HepG2 (cell line): ENCODE measurements around the gene PFN1. TPM values are rescaled to one million over a fixed set of nuclear protein-coding genes. Genes with fewer than 3 reads are reported as not detected.

Source experiments
- ATAC-seq: fragments of 200-7000 bp; cut with Tn5 transposase; 3 replicates; pipeline ENCODE4 v1.9.1; 2020; ENCODE audit warnings: mild to moderate bottlenecking, moderate library complexity
- BruUV-seq: library from RNA; stranded (reverse); fragments of 400-500 nt; replicated peaks from 2 replicates; lab custom pipeline; 2021; lab: Mats Ljungman, UMichigan
- CTCF ChIA-PET: fragments of 300-600 bp; formaldehyde crosslinking; extraction: SDS; loops from one replicate; lab custom pipeline; 2021; ENCODE audit warnings: low total read pairs, inconsistent platforms, low intra/inter-chr PET ratio; lab: Yijun Ruan, JAX
- POLR2A ChIA-PET: fragments of 350-600 bp; sonication (Branson Sonifier 250); formaldehyde crosslinking; loops from one replicate; lab custom pipeline; 2020; ENCODE audit warnings: antibody characterized with exemption, inconsistent platforms; lab: Yijun Ruan, JAX
- DNase-seq: peaks from one replicate; pipeline ENCODE4 v3.0.0-alpha.2; 2015; ENCODE audit warnings: low spot score
- FAIRE-seq: peaks from 3 replicates; lab custom pipeline; 2011; peaks lifted over from hg19 to GRCh38; lab: Jason Lieb, UNC
- H2AFZ ChIP-seq: one replicate; pipeline ENCODE4 v1.6.1; 2011; ENCODE audit warnings: low read length, inconsistent platforms
- H3K27ac ChIP-seq: fragments of 300-600 bp; 3 replicates; pipeline ENCODE4 v1.8.0; 2011; ENCODE audit warnings: mixed run types, mild to moderate bottlenecking, mixed read lengths, low read length, inconsistent platforms; ENCODE audit not compliant: insufficient read depth; ENCODE audit errors: extremely low read length
- H3K27me3 ChIP-seq, 2 experiments: fragments of 200-600 bp in 1 of 2; 2 replicates in 1 of 2; 3 replicates in 1 of 2; pipeline versions ENCODE4 v1.6.0 to v1.8.0; 2011; ENCODE audit warnings: low read length in 2 of 2, mild to moderate bottlenecking in 2 of 2, moderate library complexity in 2 of 2, inconsistent platforms in 1 of 2; ENCODE audit not compliant: insufficient read depth in 2 of 2, control insufficient read depth in 1 of 2
- H3K36me3 ChIP-seq, 2 experiments: fragments of 200-600 bp in 1 of 2; replicated peaks in 1 of 2; 2 replicates in 1 of 2; 3 replicates in 1 of 2; pipeline versions ENCODE4 v1.5.1 to v1.8.0; 2011; ENCODE audit warnings: low read length in 2 of 2, inconsistent platforms in 1 of 2; ENCODE audit not compliant: insufficient read depth in 2 of 2, control insufficient read depth in 1 of 2
- H3K4me1 ChIP-seq: 2 replicates; pipeline ENCODE4 v1.5.1; 2012; ENCODE audit warnings: low read length, inconsistent platforms; ENCODE audit not compliant: insufficient read depth
- H3K4me2 ChIP-seq: 2 replicates; pipeline ENCODE4 v1.6.0; 2011; ENCODE audit warnings: low read depth, low read length, inconsistent platforms
- H3K4me3 ChIP-seq, 3 experiments: fragments of 200-600 bp in 1 of 3; sonication (generic), shearing (Covaris generic) in 1 of 3; replicated peaks in 1 of 3; 2 replicates each; pipeline ENCODE4 v1.5.1; 2011 to 2016; ENCODE audit warnings: low read length in 3 of 3, inconsistent platforms in 2 of 3, low read depth in 2 of 3, mild to moderate bottlenecking in 2 of 3, control low read depth in 1 of 3, mixed read lengths in 1 of 3; ENCODE audit not compliant: insufficient read depth in 1 of 3
- H3K79me2 ChIP-seq: one replicate; pipeline ENCODE4 v1.6.1; 2011; ENCODE audit warnings: low read length, inconsistent platforms; ENCODE audit not compliant: insufficient read depth
- H3K9ac ChIP-seq: 2 replicates; pipeline ENCODE4 v1.6.0; 2011; ENCODE audit warnings: mild to moderate bottlenecking, low read depth, low read length, inconsistent platforms; ENCODE audit not compliant: insufficient read depth
- H3K9me3 ChIP-seq: 2 replicates; pipeline ENCODE4 v1.5.1; 2012; ENCODE audit warnings: mild to moderate bottlenecking, low read length
- H4K20me1 ChIP-seq: 2 replicates; pipeline ENCODE4 v1.6.0; 2011; ENCODE audit warnings: inconsistent platforms, mild to moderate bottlenecking, low read length, moderate library complexity; ENCODE audit not compliant: insufficient read depth
- FOXO4 ChIP-seq: sonication (generic); formaldehyde crosslinking; conservative IDR thresholded peaks from 2 replicates; pipeline ENCODE4 v1.8.1; 2023; ENCODE audit warnings: missing genetic modification reagents
- HNF4A ChIP-seq: sonication (generic); formaldehyde crosslinking; IDR thresholded peaks from 2 replicates; pipeline ENCODE4 v1.4.0; 2020; ENCODE audit warnings: missing genetic modification reagents
- HNRNPL ChIP-seq: fragments of 200-400 bp; formaldehyde crosslinking; IDR thresholded peaks from 2 replicates; pipeline ENCODE4 v1.6.1; 2017; ENCODE audit warnings: mild to moderate bottlenecking, low read depth, low read length
- KLF12 ChIP-seq: sonication (generic); formaldehyde crosslinking; IDR thresholded peaks from 2 replicates; pipeline ENCODE4 v1.4.0; 2020; ENCODE audit warnings: missing genetic modification reagents, borderline replicate concordance
- NONO ChIP-seq, 2 experiments: fragments of 450-650 bp in 1 of 2; sonication (generic) in 1 of 2; formaldehyde crosslinking in 1 of 2; IDR thresholded peaks in 1 of 2; conservative IDR thresholded peaks in 1 of 2; 2 replicates each; pipeline versions ENCODE4 v1.6.1 to v1.8.0; 2017 to 2022; ENCODE audit warnings: mild to moderate bottlenecking in 1 of 2, missing genetic modification reagents in 1 of 2, moderate library complexity in 1 of 2
- POLR2AphosphoS2 ChIP-seq: IDR thresholded peaks from 2 replicates; pipeline ENCODE4 v1.6.1; 2011; ENCODE audit warnings: low read depth, low read length, improper control_type of control experiment
- RXRB ChIP-seq: IDR thresholded peaks from 2 replicates; pipeline ENCODE4 v1.6.1; 2016; ENCODE audit warnings: borderline replicate concordance, missing genetic modification reagents, missing compliant biosample characterization
- TFAP4 ChIP-seq: sonication (generic); IDR thresholded peaks from 2 replicates; pipeline ENCODE4 v1.6.1; 2016; ENCODE audit warnings: low read depth, borderline replicate concordance
- ZNF441 ChIP-seq: sonication (generic); formaldehyde crosslinking; IDR thresholded peaks from 2 replicates; pipeline ENCODE4 v1.7.0; 2021; ENCODE audit warnings: missing genetic modification reagents, borderline replicate concordance
- ZNF501 ChIP-seq: sonication (generic); formaldehyde crosslinking; IDR thresholded peaks from 2 replicates; pipeline ENCODE4 v1.5.1; 2020; ENCODE audit warnings: mild to moderate bottlenecking, moderate library complexity, missing genetic modification reagents
- ZNF784 ChIP-seq: sonication (generic); formaldehyde crosslinking; IDR thresholded peaks from 2 replicates; pipeline ENCODE4 v1.5.1; 2020; ENCODE audit warnings: missing genetic modification reagents, mild to moderate bottlenecking, borderline replicate concordance
- WGBS: methylation state at CpG from one replicate; pipeline ENCODE4 v1.1.6; 2017; ENCODE audit warnings: low lambda C conversion rate; 5-methylcytosine and 5-hydroxymethylcytosine counted together
- in situ Hi-C: cut with HindIII; loops from 2 replicates; pipeline ENCODE4 v1.10.0; 2017; ENCODE audit warnings: low pct_unique_long_range_greater_than_20kb; ENCODE audit not compliant: extremely low pct_ligation_motif_present
- intact Hi-C: fragments of 100-400 bp; cut with micrococcal nuclease; formaldehyde crosslinking; loops from one replicate; pipeline ENCODE4 v1.10.0; 2022; ENCODE audit not compliant: unreplicated experiment
- polyA plus RNA-seq, 8 experiments: library from polyadenylated mRNA; depleted of rRNA in 3 of 8; stranded (reverse) in 7 of 8; unstranded in 1 of 8; fragments of >200 nt; fragmentation: Illumina TruSeq in 4 of 8; extraction: Trizol in 4 of 8; gene quantifications; 2 replicates each; pipeline versions ENCODE4 v1.2.1 to v1.2.3, GENCODE V29; 2011 to 2016; ENCODE audit warnings: low read depth in 4 of 8, missing spikeins in 1 of 8, mixed read lengths in 1 of 8; ENCODE audit not compliant: insufficient read depth in 1 of 8
- total RNA-seq, 5 experiments: library from RNA; depleted of rRNA; stranded (reverse); fragments of >200 nt; fragmentation: Illumina TruSeq; extraction: Trizol; gene quantifications; 2 replicates each; pipeline ENCODE4 v1.2.3, GENCODE V29; 2016; ENCODE audit warnings: low read depth in 1 of 5
- TF ChIP-seq, protein P1 (sequence below): sonication (generic); formaldehyde crosslinking; IDR thresholded peaks from 2 replicates; pipeline ENCODE4 v1.5.1; 2020; ENCODE audit warnings: mild to moderate bottlenecking, moderate library complexity, missing genetic modification reagents
- TF ChIP-seq, protein P2 (sequence below): sonication (generic); formaldehyde crosslinking; IDR thresholded peaks from 2 replicates; pipeline ENCODE4 v1.4.0; 2020; ENCODE audit warnings: mild to moderate bottlenecking, missing genetic modification reagents
- TF ChIP-seq, protein P3 (sequence below): sonication (generic); formaldehyde crosslinking; IDR thresholded peaks from 2 replicates; pipeline ENCODE4 v1.4.0; 2020; ENCODE audit warnings: missing genetic modification reagents

The PFN1 gene
- total and polyA plus RNA-seq, 2 of the 13 experiments (the other 11 are each of a cell fraction or from before 2014, with no cell fraction given) = 494 to 613 TPM

GRCh38 chr17:4950746-4951204 is 2.4 kb upstream of the PFN1 start, which contains the start of gene ENO3:
Gene ENO3 (plus strand): TSS chr17:4951119. CDS start chr17:4951830, 711 bp downstream.
- H3K9ac ChIP-seq = peak within 1 kb of the TSS; percentile 84
- 0% methylated on average over 7 of the region's 7 CpGs for WGBS
- no peaks in the 10 kb centered on the region for H3K9me3 ChIP-seq
- peaks cover 35% of the 10 kb centered on the region for H3K79me2 ChIP-seq
- peak within 1 kb of the TSS; percentile 93 for H3K4me2 ChIP-seq
- peak within 1 kb of the TSS; percentile 52 to 88 (median 86) for H3K4me3 ChIP-seq
- H2AFZ ChIP-seq = no peak within 1 kb of the TSS
- intact Hi-C loops (loop anchor here (1.0 to 5.0 kb wide), 2 partner anchors 17 to 43 kb away; partner anchors contain the start of gene SPAG7), in situ Hi-C loops (no loop called here)
- H3K36me3 ChIP-seq = peaks cover 7 to 13% of the 10 kb centered on the region in 2 experiments; a peak in 4 of 5 replicates
- ATAC-seq (peak; percentile 27), DNase-seq (peak; percentile 73), FAIRE-seq (peak; percentile 91)
- BruUV-seq = no TSS peak
- CTCF ChIA-PET = no interaction called here
- H3K4me1 ChIP-seq = peaks cover 46% of the 10 kb centered on the region
- H3K27me3 ChIP-seq = no peaks in the 10 kb centered on the region; a peak in 1 of 5 replicates
- H4K20me1 ChIP-seq = peaks cover 18% of the 10 kb centered on the region
- POLR2A ChIA-PET = interaction anchor here (0.7 to 10.0 kb wide), 9 partner anchors 9 to 154 kb away, joined by 3 to 273 read pairs (median 5); partner anchors contain the start of genes PSMB6, RNF167, SLC25A11 and SPAG7
- H3K27ac ChIP-seq = peak within 1 kb of the TSS; percentile 99
- TF ChIP-seq, protein P1, sequence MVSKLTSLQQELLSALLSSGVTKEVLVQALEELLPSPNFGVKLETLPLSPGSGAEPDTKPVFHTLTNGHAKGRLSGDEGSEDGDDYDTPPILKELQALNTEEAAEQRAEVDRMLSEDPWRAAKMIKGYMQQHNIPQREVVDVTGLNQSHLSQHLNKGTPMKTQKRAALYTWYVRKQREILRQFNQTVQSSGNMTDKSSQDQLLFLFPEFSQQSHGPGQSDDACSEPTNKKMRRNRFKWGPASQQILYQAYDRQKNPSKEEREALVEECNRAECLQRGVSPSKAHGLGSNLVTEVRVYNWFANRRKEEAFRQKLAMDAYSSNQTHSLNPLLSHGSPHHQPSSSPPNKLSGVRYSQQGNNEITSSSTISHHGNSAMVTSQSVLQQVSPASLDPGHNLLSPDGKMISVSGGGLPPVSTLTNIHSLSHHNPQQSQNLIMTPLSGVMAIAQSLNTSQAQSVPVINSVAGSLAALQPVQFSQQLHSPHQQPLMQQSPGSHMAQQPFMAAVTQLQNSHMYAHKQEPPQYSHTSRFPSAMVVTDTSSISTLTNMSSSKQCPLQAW = peak; percentile 25; the same call in 1 of the 2 replicates
- TF ChIP-seq, protein P2, sequence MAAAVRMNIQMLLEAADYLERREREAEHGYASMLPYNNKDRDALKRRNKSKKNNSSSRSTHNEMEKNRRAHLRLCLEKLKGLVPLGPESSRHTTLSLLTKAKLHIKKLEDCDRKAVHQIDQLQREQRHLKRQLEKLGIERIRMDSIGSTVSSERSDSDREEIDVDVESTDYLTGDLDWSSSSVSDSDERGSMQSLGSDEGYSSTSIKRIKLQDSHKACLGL (CRISPR knock-in tag) = peak; percentile 1; the same call in 1 of the 2 replicates
- TF ChIP-seq KLF12 (CRISPR knock-in tag) = no peak
- peak; percentile 58 for TF ChIP-seq RXRB (CRISPR knock-in tag)
- TF ChIP-seq NONO (IDR thresholded peaks at IDR 0.05) = no peak
- peak; percentile 76; the same call in 1 of the 2 replicates for TF ChIP-seq NONO (CRISPR knock-in tag; conservative IDR thresholded peaks at IDR 0.05)
- no peak for TF ChIP-seq POLR2AphosphoS2
- peak; percentile 74 for TF ChIP-seq HNF4A (CRISPR knock-in tag)
- TF ChIP-seq, protein P3, sequence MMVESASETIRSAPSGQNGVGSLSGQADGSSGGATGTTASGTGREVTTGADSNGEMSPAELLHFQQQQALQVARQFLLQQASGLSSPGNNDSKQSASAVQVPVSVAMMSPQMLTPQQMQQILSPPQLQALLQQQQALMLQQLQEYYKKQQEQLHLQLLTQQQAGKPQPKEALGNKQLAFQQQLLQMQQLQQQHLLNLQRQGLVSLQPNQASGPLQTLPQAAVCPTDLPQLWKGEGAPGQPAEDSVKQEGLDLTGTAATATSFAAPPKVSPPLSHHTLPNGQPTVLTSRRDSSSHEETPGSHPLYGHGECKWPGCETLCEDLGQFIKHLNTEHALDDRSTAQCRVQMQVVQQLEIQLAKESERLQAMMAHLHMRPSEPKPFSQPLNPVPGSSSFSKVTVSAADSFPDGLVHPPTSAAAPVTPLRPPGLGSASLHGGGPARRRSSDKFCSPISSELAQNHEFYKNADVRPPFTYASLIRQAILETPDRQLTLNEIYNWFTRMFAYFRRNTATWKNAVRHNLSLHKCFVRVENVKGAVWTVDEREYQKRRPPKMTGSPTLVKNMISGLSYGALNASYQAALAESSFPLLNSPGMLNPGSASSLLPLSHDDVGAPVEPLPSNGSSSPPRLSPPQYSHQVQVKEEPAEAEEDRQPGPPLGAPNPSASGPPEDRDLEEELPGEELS (CRISPR knock-in tag) = peak; percentile 31; the same call in 1 of the 2 replicates
- TF ChIP-seq HNRNPL = peak; percentile 88
- 0 out of 2 replicates have a peak, but pooled peaks have one; percentile 36 for TF ChIP-seq ZNF501
- TF ChIP-seq ZNF784 (CRISPR knock-in tag) = no peak
- TF ChIP-seq FOXO4 (CRISPR knock-in tag) = no peak
- TF ChIP-seq ZNF441 (CRISPR knock-in tag) = peak; percentile 29; the same call in 1 of the 2 replicates
- peak; percentile 57; the same call in 1 of the 2 replicates for TF ChIP-seq TFAP4
